Renal pelvis (tissue), 12 donors: ENCODE results near the gene SLC2A10. TPM values are rescaled to one million over a fixed set of nuclear protein-coding genes. Genes with fewer than 3 reads are reported as not detected.
"Not testable (repeated sequence)": the region's sequence is repeated elsewhere in the genome, so short reads cannot be mapped to it uniquely, and the experiment has no call there.

Experiments used
- DNase-seq: peaks from one replicate; pipeline ENCODE4 v3.0.0-alpha.2; 2013
- long read RNA-seq, 16 experiments: transcript quantifications; one replicate each; lab custom pipeline, GENCODE V29; 2026
- polyA plus RNA-seq, 3 donors: library from polyadenylated mRNA; unstranded; fragments of 120-200 nt; gene quantifications; one replicate each; pipeline ENCODE4 v1.2.1, GENCODE V29; 2013; ENCODE audit not compliant: insufficient read length in 3 of 3

Gene SLC2A10
- 10 to 100 TPM; 15.2 to 18.8 (median 18.0) TPM for polyA plus RNA-seq
- long read RNA-seq, donor 1: 0 reads
- long read RNA-seq, donor 2, full-length matches to known transcripts: 2 of 10 reads
- long read RNA-seq, donor 2, partial matches to known transcripts: 8 of 10 reads
- long read RNA-seq, donor 2, other reads (novel, unspliced or antisense): 0 of 10 reads
- long read RNA-seq, donor 3, full-length matches to known transcripts: 4 of 4 reads
- long read RNA-seq, donor 3, partial matches to known transcripts: 0 of 4 reads
- long read RNA-seq, donor 3, other reads (novel, unspliced or antisense): 0 of 4 reads
- long read RNA-seq, donor 4, full-length matches to known transcripts: 1 of 21 reads
- long read RNA-seq, donor 4, partial matches to known transcripts: 20 of 21 reads
- long read RNA-seq, donor 4, other reads (novel, unspliced or antisense): 0 of 21 reads
- long read RNA-seq, donor 5: 0 reads
- long read RNA-seq, donor 6, full-length matches to known transcripts: 4 of 4 reads
- long read RNA-seq, donor 6, partial matches to known transcripts: 0 of 4 reads
- long read RNA-seq, donor 6, other reads (novel, unspliced or antisense): 0 of 4 reads
- long read RNA-seq, donor 7, full-length matches to known transcripts: 3 of 3 reads
- long read RNA-seq, donor 7, partial matches to known transcripts: 0 of 3 reads
- long read RNA-seq, donor 7, other reads (novel, unspliced or antisense): 0 of 3 reads
- long read RNA-seq, donor 8: 0 reads
- long read RNA-seq, donor 9, full-length matches to known transcripts: 6 of 17 reads
- long read RNA-seq, donor 9, partial matches to known transcripts: 11 of 17 reads
- long read RNA-seq, donor 9, other reads (novel, unspliced or antisense): 0 of 17 reads
- long read RNA-seq, donor 10, full-length matches to known transcripts: 2 of 2 reads
- long read RNA-seq, donor 10, partial matches to known transcripts: 0 of 2 reads
- long read RNA-seq, donor 10, other reads (novel, unspliced or antisense): 0 of 2 reads
- long read RNA-seq, donor 11, full-length matches to known transcripts: 4 of 4 reads
- long read RNA-seq, donor 11, partial matches to known transcripts: 0 of 4 reads
- long read RNA-seq, donor 11, other reads (novel, unspliced or antisense): 0 of 4 reads
- long read RNA-seq, donor 12, full-length matches to known transcripts: 5 of 5 reads
- long read RNA-seq, donor 12, partial matches to known transcripts: 0 of 5 reads
- long read RNA-seq, donor 12, other reads (novel, unspliced or antisense): 0 of 5 reads
- long read RNA-seq, donor 13, full-length matches to known transcripts: 2 of 2 reads
- long read RNA-seq, donor 13, partial matches to known transcripts: 0 of 2 reads
- long read RNA-seq, donor 13, other reads (novel, unspliced or antisense): 0 of 2 reads
- long read RNA-seq, donor 14, full-length matches to known transcripts: 9 of 39 reads
- long read RNA-seq, donor 14, partial matches to known transcripts: 30 of 39 reads
- long read RNA-seq, donor 14, other reads (novel, unspliced or antisense): 0 of 39 reads
- long read RNA-seq, donor 15, full-length matches to known transcripts: 6 of 6 reads
- long read RNA-seq, donor 15, partial matches to known transcripts: 0 of 6 reads
- long read RNA-seq, donor 15, other reads (novel, unspliced or antisense): 0 of 6 reads
- long read RNA-seq, donor 16, full-length matches to known transcripts: 1 of 1 reads
- long read RNA-seq, donor 16, partial matches to known transcripts: 0 of 1 reads
- long read RNA-seq, donor 16, other reads (novel, unspliced or antisense): 0 of 1 reads

DNA sequence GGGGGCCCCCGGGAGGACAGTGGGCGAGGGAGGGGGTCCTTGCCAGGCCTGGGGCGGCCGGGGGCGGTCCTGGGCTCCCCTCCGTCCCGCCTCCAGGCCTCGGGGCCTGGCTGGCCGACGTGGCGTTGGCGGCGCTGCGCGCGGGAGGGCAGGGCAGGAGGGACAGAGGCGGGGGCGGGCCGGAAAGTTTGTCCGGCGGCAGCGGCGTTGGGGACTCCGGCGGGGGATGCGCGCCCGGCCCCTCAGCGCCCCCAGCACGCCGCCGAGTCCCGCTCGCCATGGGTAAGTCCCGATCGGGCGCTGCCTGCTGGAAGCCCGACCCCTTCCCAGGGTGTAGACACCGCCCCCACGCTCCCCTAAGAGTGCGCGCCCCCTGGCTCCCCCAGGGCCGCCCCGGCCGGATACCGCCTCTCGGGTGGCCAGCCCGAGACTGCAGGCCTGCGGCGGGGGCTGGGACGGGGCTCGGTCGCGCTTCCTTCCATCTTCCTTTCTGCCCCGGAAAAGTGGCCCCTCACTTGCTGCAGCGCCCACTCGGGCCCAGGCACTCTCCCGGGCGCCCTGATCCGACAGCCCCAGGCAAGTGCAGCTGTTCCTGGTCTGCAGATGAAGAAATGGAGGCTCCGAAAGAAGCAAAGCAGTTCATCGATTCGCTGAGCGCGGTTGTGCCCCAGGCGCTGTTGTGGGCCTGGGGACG lies at the start of gene SLC2A10:
TSS of gene SLC2A10 (plus strand) at position 191 of the 694 bp plus-strand sequence. CDS start at position 279, 88 bp downstream.
- peak; percentile 62 for DNase-seq

DNA sequence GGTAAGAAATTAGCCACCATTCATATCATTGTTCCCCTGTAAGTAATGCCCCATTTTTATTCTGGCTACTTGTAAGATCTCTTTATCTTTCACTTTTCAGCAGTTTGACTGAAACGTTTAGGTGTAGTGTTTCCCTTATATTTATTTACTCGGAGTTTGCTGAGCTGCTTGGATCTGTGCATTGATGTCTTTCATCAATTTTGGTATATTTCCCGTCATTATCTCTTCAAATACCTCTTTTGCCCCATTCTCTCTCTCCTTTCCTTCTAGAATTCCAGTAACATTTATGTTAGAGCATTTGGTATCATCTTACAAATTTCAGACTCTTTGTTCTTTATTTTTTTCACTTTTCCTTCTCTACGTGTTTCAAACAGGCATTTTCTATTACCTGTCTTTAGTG lies 49.0 kb upstream of the SLC2A10 start:
- no peak for DNase-seq

DNA sequence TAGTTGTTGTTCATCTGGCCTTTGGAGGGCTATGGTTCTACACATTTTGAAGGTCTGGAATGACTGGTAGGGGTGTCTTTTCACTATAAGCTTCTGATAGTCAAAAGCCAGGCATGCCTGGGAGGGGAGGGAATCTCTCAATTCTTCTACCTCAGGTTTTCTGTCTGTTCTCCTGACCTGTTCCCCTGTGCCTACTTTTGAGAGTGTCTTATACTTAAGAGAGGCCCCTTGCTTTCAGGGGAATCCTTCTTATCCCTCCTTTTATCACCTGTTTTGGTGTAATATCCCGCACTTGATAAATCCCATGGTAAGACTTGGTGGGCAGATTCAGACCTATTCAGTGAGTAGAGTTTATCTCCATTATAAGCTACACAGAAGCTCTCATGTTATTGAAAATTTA lies 47.8 kb upstream of the SLC2A10 start:
- DNase-seq: no peak

DNA sequence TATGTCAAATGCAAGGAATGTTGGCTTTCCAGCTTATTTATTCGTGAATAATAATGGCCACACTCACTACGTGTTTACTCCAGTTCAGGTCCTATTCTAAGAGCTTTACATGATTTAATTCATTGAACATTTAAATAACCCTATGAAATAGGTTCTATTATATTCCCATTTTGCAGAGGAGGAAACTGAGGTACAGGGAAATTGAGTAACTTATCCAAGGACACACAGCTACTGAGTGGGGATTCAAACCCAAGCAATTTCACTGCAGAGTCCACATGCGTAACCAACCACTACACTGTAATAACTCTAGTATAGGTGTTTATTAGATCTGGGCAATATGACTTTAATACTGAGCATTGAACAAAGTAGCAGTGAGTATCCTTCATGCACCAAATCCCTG lies 45.9 kb upstream of the SLC2A10 start:
- no peak for DNase-seq

DNA sequence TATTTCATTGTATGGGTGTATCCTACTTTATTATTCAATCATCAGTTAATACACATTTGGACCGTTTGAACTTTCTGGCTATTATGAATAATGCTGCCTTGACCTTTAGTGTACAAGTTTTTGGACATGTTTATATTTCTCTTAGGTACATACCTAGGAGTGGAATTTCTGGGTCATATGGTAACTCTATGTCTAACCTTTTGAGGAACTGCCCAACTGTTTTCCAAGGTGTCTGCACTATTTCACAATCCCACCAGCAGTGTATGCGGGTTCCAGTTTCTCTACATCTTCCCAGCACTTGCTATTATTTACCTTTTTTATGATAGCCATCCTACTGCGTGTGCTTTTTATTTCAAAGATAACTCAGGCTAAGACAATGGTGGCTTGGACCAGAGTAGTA lies 43.8 kb upstream of the SLC2A10 start:
- no peak for DNase-seq

DNA sequence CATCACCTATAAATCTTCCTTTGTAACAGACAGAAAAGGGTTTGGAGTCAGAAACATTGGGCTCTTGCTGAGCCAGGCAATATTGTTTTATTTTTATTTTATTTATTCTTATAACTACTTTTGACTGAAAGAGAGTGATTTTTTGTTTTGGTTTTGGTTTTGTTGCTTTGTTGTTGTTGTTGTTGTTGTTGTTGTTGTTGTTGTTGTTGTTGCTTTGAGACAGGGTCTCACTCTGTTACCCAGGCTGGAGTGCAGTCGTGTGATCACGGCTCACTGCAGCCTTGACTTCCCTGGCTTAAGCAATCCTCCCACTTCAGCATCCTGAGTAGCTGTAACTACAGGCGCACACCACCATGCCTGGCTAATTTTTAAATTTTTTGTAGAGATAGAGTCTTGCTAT lies 43.1 kb upstream of the SLC2A10 start:
- DNase-seq: no peak

DNA sequence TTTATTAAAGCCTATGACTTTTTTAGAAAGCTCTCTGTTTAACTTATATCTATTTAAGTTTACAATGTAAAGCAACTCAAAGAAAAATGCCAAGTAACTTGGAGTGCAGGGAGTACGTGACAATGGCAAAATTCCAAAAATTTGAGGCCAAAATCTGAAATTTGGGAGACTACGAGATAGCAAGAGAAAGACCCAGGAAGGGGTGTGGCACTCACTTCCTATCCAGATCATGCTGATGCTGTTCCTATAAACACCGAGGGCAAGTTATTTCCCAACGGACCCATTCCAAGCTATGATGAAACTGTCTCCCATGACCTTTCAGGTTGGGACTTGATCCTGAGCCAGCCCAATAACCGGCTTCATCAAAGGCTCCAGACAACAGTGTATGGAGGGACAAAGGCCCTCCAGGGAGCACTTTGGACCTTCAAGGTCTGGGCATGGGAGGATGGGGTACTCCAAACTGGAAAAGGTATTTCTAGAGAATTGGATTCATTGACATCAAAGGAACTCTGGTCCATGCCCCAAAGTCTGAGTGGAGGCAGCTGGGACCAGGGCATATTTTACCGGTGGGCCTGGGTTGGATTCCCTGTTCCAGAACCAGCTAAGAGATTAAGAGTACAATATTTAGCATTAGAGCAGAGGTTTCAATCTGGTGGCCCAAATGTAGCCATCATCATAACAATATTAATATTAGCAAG lies 42.5 kb upstream of the SLC2A10 start:
- no peak for DNase-seq

DNA sequence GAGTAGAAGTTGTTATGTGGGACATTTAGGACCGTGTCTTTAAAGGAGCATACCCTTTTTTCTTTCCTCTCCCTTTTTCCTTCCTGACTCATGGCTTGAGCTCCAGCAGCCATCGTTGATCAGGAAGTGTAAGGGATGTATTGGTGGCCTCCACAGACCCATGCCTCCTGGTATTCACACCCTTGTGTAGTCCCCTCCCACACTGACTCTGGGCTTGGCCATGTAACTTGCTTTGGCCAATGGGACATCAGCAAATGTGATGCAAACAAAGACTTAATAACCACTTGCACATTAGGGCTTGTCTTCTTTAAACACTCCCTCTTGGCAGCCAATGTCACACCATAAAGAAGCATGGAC lies 39.2 kb upstream of the SLC2A10 start:
- DNase-seq: no peak

DNA sequence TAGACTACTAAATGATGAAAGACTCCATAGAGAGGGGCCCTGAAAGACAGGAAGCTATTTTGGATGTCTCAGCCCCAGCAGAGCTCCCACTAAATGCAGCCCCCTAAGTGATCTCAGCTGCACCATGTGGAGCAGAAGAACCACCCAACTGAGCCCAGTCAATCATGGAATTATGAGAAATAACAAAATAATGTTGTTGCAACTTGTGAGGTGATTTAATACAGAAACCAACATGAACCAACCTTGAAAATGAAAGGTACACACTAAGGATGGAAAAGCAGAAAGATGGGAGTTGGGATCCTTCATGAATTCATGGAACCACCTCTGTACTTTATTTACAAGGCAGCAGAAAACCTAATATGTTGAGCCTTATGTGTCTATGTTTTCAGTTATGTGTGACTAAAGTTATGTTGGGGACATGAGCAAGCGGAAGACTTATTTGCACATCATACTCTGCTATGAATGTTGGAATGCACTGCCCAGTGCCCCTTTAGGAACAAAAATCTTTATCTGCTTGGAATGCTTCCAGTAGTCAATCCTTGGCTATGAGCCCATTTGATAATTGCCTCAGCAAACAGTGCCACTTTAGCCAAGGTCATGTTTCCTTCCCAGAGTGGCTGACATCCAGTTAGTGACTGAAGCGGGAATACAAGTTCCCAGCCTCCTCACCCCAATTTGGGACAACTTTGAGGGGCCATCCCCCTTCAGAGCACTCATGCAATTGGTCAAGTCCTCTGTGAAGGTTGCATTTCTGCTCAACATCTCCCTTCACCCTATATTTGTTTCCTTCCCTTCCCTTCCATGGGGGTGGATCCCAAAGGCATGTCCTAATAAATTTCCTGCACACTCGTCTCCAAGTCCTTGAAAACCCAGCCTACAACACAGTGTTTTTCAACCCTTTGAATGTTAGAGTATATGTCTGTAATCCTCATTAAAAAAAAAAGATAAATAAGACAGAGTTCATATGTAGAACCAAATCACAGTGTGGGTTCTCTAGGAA lies 38.6 kb upstream of the SLC2A10 start:
- no peak for DNase-seq

DNA sequence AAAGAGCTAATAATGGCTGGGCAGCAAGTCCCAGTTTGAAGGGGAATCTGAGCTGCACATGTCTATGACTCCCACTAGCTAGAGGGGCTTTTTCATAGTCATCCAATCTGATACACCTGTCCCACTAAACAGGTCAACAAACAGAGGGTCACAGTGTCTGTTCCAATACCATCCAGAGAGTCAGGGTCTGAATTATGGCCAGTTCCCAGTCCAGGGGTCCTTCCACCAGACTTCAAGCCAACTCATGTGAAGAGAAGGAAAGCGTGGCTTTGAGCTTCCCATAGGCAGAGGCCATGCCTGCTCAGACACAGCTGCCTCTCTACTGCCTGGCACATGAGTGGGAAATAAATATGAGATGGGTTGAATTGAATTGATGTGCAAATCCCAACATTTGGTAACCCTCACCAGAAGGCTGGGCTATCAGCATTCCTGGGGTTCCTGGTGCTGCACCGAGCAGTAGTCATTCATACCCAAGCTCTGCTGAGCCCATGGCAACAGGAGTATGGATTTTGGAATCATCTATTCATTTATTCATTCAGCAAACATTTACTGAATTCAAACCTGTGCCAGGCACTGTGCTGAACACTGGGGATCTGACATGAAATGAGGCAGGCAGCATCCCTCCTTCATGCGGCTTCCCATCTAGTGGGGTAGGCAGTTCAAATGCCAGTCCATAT lies 37.4 kb upstream of the SLC2A10 start:
- DNase-seq: no peak

DNA sequence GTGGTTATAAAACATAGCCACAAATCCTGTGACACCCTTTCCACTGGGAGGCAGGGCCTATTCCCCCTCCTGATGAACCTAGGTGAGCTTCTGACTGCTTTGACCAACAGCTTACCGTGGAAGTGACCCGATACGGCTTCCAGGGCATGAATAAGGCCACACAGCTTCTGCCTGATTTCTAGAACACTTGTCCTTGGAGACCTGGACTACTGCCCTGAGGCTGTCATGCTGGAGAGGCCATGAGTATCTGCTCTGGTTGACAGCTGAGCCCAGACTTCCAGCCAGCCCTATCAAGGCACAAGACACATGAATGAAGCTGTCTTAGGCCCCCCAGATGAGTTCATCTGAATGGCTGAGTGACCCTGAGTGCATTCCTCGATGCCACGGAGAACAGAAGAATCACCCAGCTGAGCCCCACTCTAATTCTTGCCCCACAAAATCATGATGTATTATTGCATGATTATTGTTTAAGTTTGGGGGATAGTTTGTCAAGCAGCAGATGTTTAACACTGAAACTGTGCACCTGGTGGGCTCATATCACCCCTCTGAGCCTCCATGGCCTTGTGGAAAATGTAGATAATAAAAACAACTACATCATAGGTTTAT lies 36.8 kb upstream of the SLC2A10 start:
- DNase-seq: no peak

DNA sequence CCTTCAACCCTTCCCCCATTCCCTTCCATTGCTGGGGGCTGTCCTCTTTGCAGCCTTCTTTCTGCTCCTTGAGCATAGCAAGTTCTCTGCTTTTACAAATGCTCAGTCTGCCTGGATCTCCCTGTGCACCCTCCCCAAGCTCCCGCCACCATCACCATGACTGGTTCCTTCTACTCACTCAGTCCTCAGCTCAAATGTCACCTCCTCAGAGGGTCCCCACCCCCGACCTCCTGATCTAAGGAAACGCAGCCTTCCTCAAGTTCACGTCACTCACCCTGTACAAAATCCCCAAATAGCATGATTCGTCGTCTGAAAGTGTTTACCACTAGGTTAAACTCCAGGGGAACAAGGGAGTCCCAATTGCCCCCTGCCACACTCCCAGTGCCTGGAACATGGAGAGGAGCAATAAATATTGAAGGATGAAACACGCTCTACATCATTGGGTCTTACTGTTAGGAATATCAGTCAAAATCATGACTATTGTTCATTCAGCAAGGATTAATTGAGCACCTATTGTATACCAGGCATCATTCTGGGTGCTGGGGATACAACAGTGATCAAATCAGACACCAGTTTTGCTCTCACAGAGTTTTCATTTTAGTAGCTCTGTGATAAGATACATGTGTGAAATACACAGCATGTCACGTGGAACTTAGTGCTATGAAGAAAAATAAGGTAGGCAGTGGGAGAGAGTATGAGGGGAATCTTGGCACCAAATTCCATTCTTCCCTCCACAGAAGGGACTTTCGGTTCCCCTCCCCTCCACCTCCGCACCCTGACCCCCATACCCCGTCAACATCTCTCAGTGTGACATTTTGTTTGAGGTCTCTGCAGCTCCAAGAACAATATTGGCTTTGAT lies 35.8 kb upstream of the SLC2A10 start:
- DNase-seq: no peak

DNA sequence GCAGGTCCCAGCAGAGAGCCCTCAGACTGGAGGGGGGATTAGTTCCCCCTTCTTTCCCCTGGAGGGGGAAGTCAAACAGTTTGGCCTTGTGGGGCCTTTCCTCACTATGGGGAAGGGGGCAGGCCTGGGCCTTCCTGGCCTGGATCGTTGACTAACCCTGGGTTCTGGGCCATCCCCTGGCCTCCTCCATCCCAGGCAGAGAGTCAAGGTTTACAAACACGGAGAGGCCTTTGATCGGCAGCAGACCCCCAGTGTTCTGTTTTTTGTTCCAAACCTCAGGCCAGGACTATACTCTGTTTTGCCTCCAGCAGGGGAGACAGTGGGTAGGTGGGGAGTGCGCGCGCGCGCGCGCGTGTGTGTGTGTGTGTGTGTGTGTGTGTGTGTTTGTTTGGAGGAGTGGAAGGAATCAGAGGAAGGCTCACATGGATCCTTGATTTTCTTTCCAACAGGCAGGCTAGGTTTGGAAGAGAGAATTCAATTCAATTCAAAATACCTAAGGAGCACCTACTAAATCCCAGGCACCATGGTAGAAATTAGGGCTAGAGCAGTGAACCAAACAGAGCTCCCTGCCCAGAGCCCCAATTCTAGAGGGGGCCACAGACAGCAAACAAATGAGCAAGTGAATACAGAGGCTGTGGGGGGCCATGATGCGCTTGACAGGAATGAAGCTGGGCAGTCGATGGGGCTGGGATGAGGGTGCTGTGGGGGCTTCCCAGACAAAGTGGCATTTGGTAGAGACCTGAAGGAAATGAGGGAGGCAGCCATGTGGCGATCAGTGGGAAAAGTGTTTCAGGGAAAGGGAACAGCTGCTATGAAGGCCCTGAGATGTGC lies 35.0 kb upstream of the SLC2A10 start:
- no peak for DNase-seq

DNA sequence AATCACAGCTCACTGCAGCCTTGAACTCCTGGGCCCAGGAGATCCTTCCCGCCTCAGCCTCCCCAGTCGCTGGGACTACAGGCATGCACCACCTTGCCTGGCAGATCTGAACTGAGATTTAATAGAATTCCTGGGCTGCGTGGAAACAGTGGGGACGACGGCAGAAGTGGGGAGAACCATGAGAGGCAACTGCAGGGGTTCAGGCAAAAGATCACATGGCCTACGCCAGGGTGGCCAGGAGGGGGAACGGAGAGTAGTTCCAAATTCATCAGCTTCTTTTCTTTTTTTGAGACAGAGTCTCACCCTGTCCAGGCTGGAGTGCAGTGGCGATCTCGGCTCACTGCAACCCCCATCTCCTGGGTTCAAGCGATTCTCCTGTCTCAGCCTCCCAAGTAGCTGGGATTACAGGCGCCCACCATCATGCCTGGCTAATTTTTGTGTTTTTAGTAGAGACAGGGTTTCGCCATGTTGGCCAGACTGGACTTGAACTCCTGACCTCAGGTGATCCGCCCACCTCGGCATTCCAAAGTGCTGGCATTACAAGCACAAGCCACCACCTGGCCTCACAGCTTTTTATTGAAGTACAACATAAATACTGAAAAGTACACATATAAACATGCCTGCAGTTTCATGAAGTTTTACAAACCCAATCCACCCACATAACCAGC lies 32.7 kb upstream of the SLC2A10 start:
- DNase-seq: not testable (repeated sequence)

DNA sequence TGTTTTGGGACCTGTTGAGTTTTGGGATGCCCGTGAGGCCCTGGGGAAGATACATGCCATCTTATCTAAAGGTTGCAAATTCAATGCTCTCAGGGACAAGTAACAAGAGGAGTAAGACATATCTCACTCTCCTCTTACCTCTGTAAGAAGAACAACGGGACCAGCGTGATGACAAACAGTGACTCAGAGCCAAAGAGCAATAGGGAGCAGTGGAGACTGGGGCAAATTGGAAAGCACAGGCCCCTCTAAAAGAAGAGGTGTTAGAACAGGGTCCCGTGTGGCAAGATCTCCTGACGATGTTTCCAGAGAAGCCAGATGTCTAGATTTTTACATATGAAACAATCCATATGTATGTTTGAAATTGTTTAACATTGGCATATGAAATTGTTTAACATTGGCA lies 31.8 kb upstream of the SLC2A10 start:
- no peak for DNase-seq
